T-cell (primary cell): ENCODE results near the gene SCARB1. TPM values are rescaled to one million over a fixed set of nuclear protein-coding genes. Genes with fewer than 3 reads are reported as not detected.

Source experiments
- ATAC-seq, 4 experiments: fragments of 200-7000 bp in 3 of 4; fragments of 150-1000 bp in 1 of 4; cut with Tn5 transposase; replicated peaks in 1 of 4; 1 replicate in 3 of 4; 2 replicates in 1 of 4; pipeline ENCODE4 v1.10.0; 2021; ENCODE audit warnings: moderate library complexity in 3 of 4, mild to moderate bottlenecking in 2 of 4, moderate number of reproducible peaks in 1 of 4
- CTCF ChIA-PET, 2 donors: fragments of 300-600 bp; sonication (Branson Sonifier 250); formaldehyde crosslinking; loops; one replicate each; lab custom pipeline; 2022; ENCODE audit warnings: antibody characterized with exemption in 2 of 2; lab: Charles Lee
- POLR2A ChIA-PET, 2 donors: fragments of 300-600 bp; sonication (Branson Sonifier 250); formaldehyde crosslinking; loops; one replicate each; lab custom pipeline; 2022; ENCODE audit warnings: antibody characterized with exemption in 2 of 2; lab: Charles Lee
- DNase-seq, 35 experiments: peaks; one replicate each; pipeline versions ENCODE4 v3.0.0 to v3.0.0-alpha.2; 2013 to 2023
- H3K27ac ChIP-seq: one replicate; pipeline ENCODE4 v1.5.1; 2013; ENCODE audit warnings: low read length
- H3K27me3 ChIP-seq, 2 experiments: replicated peaks in 1 of 2; 1 replicate in 1 of 2; 2 replicates in 1 of 2; pipeline versions ENCODE4 v1.6.1 to v1.7.0; 2013; ENCODE audit warnings: low read length in 1 of 2, mixed read lengths in 1 of 2; ENCODE audit not compliant: control insufficient read depth in 2 of 2, insufficient read depth in 2 of 2; ENCODE audit errors: extremely low read depth in 1 of 2
- H3K36me3 ChIP-seq, 2 donors: 1 replicate in 1 of 2; 2 replicates in 1 of 2; pipeline versions ENCODE4 v1.6.1 to v1.7.0; 2013; ENCODE audit warnings: low read length in 1 of 2; ENCODE audit not compliant: control insufficient read depth in 2 of 2, insufficient read depth in 1 of 2; ENCODE audit errors: extremely low read depth in 1 of 2
- H3K4me1 ChIP-seq, 2 experiments: 1 replicate in 1 of 2; 2 replicates in 1 of 2; pipeline versions ENCODE4 v1.6.1 to v1.7.0; 2013; ENCODE audit warnings: low read length in 2 of 2, mixed read lengths in 1 of 2; ENCODE audit not compliant: insufficient read depth in 2 of 2, control insufficient read depth in 1 of 2; ENCODE audit errors: extremely low read depth in 1 of 2
- H3K4me3 ChIP-seq, 2 donors: 1 replicate in 1 of 2; 2 replicates in 1 of 2; pipeline versions ENCODE4 v1.5.1 to v1.7.0; 2013; ENCODE audit warnings: mild to moderate bottlenecking in 2 of 2, low read length in 1 of 2, moderate library complexity in 1 of 2; ENCODE audit not compliant: control insufficient read depth in 1 of 2; ENCODE audit errors: extremely low read depth in 1 of 2
- H3K9me3 ChIP-seq: 2 replicates; pipeline ENCODE4 v1.7.0; 2013
- H3K27ac Mint-ChIP-seq, 2 donors: one replicate each; pipeline ENCODE4 v1.8.0; 2020 to 2021; ENCODE audit warnings: mild to moderate bottlenecking in 2 of 2, mixed read lengths in 2 of 2
- H3K27me3 Mint-ChIP-seq, 2 donors: one replicate each; pipeline ENCODE4 v1.8.0; 2021 to 2022; ENCODE audit warnings: mixed read lengths in 2 of 2
- H3K36me3 Mint-ChIP-seq: one replicate; pipeline ENCODE4 v1.8.0; 2021; ENCODE audit warnings: mixed read lengths
- H3K4me1 Mint-ChIP-seq, 3 donors: one replicate each; pipeline ENCODE4 v1.8.0; 2020 to 2022; ENCODE audit warnings: mixed read lengths in 3 of 3, mild to moderate bottlenecking in 1 of 3
- H3K4me3 Mint-ChIP-seq, 3 donors: one replicate each; pipeline ENCODE4 v1.8.0; 2020 to 2022; ENCODE audit warnings: mild to moderate bottlenecking in 3 of 3, mixed read lengths in 3 of 3, moderate library complexity in 3 of 3
- H3K9me3 Mint-ChIP-seq, 3 donors: one replicate each; pipeline ENCODE4 v1.8.0; 2020 to 2022; ENCODE audit warnings: mixed read lengths in 3 of 3
- WGBS: methylation state at CpG from one replicate; pipeline ENCODE4 v1.1.5; 2013; ENCODE audit warnings: missing lambda C conversion rate; ENCODE audit not compliant: insufficient coverage; 5-methylcytosine and 5-hydroxymethylcytosine counted together
- total RNA-seq, 35 experiments: library from RNA in 6 of 35; stranded (reverse) in 6 of 35; fragments of 120-200 nt in 1 of 35; gene quantifications; one replicate each; pipeline versions ENCODE4 v1.2.1 to v1.2.4 and lab custom pipeline; 2013 to 2026

The SCARB1 gene
- total RNA-seq, 5 donors from 2014 or later (not counting 1 experiment from before 2014, with no cell fraction given), result 3.1 to 5.6 (median 4.5) TPM

DNA sequence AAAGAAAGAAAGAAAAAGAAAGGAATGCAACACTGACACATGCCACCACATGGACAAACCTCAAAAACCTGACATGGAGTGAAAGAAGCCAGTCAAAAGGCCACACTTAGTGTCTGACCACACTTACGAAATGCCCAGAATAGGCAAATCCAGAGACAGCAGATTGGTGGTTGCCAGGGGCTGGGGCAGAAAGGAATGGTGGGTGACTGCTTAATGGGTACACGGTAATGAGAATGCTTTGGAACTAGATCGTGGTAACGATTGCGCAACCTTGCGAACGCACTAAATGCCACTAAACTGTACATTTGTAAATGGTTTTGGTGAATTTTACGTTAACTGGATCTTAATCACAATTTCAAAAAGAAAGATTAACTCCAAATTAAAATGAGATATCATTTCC lies 39.5 kb downstream of the SCARB1 start:
- H3K4me1 Mint-ChIP-seq, result no peaks in the 10 kb centered on the region
- H3K36me3 Mint-ChIP-seq, result no peaks in the 10 kb centered on the region
- 90% methylated on average over 2 of the region's 8 CpGs for WGBS
- Histone ChIP-seq H3K4me3 (no peak overlapping the region), H3K27me3 (peaks cover 0 to 4% of the 10 kb centered on the region in 2 experiments), H3K4me1 (no peaks in the 10 kb centered on the region), H3K27ac (no peak overlapping the region), H3K36me3 (no peaks in the 10 kb centered on the region), H3K9me3 (no peaks in the 10 kb centered on the region)
- ATAC-seq (no peak), DNase-seq (no peak)
- ChIA-PET POLR2A (no interaction called here), CTCF (no interaction called here)
- H3K4me3 Mint-ChIP-seq, result no peak overlapping the region
- H3K27ac Mint-ChIP-seq, result no peak overlapping the region
- H3K9me3 Mint-ChIP-seq, result no peaks in the 10 kb centered on the region
- no peaks in the 10 kb centered on the region for H3K27me3 Mint-ChIP-seq

DNA sequence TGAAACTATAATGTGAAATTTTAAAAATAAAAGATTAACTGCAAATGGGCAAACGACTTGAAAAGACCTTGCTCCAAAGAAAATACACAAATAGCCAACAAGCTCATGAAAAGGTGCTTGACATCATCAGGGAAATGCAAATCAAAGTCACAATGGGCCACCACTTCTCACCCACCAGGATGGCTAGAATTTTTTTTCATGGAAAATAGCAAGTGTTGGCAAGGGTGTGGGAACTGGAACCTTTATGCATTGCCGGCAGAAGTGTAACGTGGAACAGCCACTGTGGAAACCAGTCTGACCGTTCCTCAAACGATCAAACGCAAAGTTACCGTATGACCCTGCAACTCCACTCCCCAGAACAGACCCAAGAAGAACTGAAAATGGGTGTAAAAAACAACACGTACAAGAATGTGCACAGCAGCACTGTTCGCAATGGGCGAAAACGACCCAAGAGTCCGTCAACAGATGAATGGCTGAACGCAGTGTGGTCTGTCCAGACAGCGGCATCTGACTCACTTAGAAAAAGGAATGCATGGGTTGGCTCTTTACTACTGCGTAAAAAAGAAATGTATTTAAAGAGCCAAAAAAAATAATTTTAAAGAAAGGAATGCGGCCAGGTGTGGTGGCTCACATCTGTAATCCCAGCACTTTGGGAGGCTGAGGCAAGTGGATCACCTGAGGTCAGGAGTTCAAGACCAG lies 40.2 kb downstream of the SCARB1 start:
- no peaks in the 10 kb centered on the region for H3K27me3 Mint-ChIP-seq
- no peak for ATAC-seq
- POLR2A ChIA-PET, result no interaction called here

DNA sequence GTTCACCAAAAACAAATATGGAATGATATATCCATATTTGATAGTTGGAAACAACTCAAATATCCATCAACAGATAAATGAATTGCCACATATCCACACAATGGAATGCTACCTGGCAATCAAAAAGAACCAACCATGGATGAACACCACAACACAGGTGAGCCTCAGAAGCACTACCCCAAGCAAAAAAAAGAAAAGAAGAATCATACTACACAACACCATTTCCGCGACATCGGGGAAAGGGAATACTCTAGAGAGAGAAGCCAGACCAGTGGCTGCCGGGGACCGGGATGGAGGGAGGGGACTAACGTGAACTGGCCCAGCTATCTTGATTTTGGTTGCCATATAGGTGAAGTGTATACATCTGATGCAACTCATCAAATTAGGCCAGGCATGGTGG lies 41.4 kb downstream of the SCARB1 start:
- H3K4me3 Mint-ChIP-seq, result no peak overlapping the region
- no peak for DNase-seq
- Histone ChIP-seq H3K27me3 (peaks cover 0 to 4% of the 10 kb centered on the region in 2 experiments), H3K27ac (no peak overlapping the region), H3K36me3 (no peaks in the 10 kb centered on the region), H3K4me1 (no peaks in the 10 kb centered on the region), H3K9me3 (no peaks in the 10 kb centered on the region), H3K4me3 (no peak overlapping the region)
- H3K36me3 Mint-ChIP-seq, result no peaks in the 10 kb centered on the region
- POLR2A ChIA-PET, result no interaction called here
- WGBS, result 91% methylated on average over 3 of the region's 6 CpGs
- no peaks in the 10 kb centered on the region for H3K4me1 Mint-ChIP-seq
- no peak for ATAC-seq
- H3K27ac Mint-ChIP-seq, result no peak overlapping the region
- H3K9me3 Mint-ChIP-seq, result no peaks in the 10 kb centered on the region
- CTCF ChIA-PET, result no interaction called here
- H3K27me3 Mint-ChIP-seq, result no peaks in the 10 kb centered on the region

More for the DNA sequence above, 40.2 kb downstream of the SCARB1 start:
- Mint-ChIP-seq H3K27ac (no peak overlapping the region), H3K4me1 (no peaks in the 10 kb centered on the region), H3K36me3 (no peaks in the 10 kb centered on the region), H3K9me3 (no peaks in the 10 kb centered on the region), H3K4me3 (no peak overlapping the region)
- 89% methylated on average over 11 of the region's 16 CpGs for WGBS
- Histone ChIP-seq H3K36me3 (no peaks in the 10 kb centered on the region), H3K9me3 (no peaks in the 10 kb centered on the region), H3K4me1 (no peaks in the 10 kb centered on the region), H3K27me3 (peaks cover 0 to 4% of the 10 kb centered on the region in 2 experiments), H3K27ac (no peak overlapping the region), H3K4me3 (no peak overlapping the region)
- no peak for DNase-seq
- CTCF ChIA-PET, result no interaction called here

DNA sequence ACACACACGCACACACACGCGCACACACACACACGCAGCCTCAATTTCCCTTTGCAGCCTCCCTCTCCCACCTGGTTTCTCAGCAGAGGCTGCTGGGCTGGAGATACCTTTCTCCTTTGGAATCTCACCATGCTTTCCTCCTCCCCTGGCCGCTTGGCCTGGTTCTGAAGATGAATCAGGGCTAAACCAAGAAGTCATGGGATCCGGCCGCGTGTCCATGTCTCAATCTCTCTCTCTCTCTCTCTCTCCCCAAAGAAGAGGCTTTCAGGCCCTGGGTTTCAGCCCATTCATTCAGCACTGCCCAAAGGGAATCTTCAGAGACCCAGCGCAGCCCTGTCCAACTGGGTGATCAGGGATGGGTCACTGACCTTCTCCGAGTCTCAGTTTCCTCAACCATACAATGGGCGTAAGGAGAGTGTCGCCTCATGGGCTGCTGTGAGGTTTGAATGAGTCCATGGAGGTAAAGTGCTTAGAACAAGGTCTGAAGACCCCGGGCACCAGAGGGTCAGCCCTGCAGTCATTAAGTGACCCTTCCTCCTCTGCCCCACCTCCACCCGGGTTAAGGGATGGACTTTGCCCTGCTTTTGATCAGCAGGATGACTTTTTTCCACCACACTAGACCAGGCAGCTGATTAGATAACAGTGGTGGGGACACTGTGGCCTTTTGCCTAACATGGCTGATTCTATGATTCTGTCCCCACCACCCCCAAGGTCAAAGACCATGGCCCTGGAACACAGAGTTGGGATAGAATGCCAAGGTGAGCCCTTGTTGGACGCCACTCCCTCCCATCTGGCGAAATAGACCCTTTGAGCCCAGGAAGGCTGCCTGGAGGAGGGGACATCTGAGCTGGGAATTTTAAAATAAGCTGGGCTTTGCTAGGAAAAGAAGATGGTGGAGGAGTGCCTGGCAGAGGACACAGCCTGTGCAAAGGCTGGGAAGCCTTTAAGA lies 42.1 kb downstream of the SCARB1 start:
- Mint-ChIP-seq H3K4me3 (no peak overlapping the region), H3K9me3 (no peaks in the 10 kb centered on the region), H3K4me1 (no peaks in the 10 kb centered on the region), H3K27ac (no peak overlapping the region), H3K27me3 (no peaks in the 10 kb centered on the region), H3K36me3 (no peaks in the 10 kb centered on the region)
- Histone ChIP-seq H3K4me3 (no peak overlapping the region), H3K27ac (no peak overlapping the region), H3K9me3 (no peaks in the 10 kb centered on the region), H3K27me3 (peaks cover 0 to 4% of the 10 kb centered on the region in 2 experiments), H3K4me1 (no peaks in the 10 kb centered on the region), H3K36me3 (no peaks in the 10 kb centered on the region)
- ChIA-PET CTCF (no interaction called here), POLR2A (no interaction called here)
- 85% methylated on average over 11 of the region's 16 CpGs for WGBS
- ATAC-seq (no peak), DNase-seq (no peak)

DNA sequence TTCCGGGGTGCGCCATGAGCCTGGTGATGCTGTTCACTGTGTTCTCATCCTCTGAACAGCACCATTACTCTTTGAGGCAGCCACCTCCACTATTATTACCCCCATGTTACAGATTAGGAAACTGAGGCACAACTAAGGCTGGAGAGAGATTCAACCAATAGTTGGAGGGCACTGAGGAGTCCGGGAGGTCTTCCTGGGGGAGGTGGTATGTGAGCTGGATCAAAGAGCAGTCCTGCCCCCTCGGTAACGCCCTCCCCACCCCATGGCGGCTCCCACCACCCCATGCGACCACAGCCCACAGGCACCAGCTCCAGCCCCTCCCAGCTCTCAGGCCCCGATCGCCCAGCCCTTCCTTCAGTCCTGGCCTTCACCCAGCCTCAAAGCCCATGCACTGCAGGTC lies 43.5 kb downstream of the SCARB1 start:
- Mint-ChIP-seq H3K4me3 (no peak overlapping the region), H3K9me3 (no peaks in the 10 kb centered on the region), H3K27ac (no peak overlapping the region), H3K27me3 (no peaks in the 10 kb centered on the region), H3K4me1 (no peaks in the 10 kb centered on the region), H3K36me3 (no peaks in the 10 kb centered on the region)
- ATAC-seq (no peak), DNase-seq (no peak)
- H3K4me3 ChIP-seq, result no peak overlapping the region
- no peaks in the 10 kb centered on the region for H3K36me3 ChIP-seq
- POLR2A ChIA-PET, result no interaction called here
- no peaks in the 10 kb centered on the region for H3K9me3 ChIP-seq
- H3K27ac ChIP-seq, result no peak overlapping the region
- H3K4me1 ChIP-seq, result no peaks in the 10 kb centered on the region
- H3K27me3 ChIP-seq, result peaks cover 0 to 4% of the 10 kb centered on the region in 2 experiments
- WGBS, result 68% methylated on average over 2 of the region's 9 CpGs
- CTCF ChIA-PET, result no interaction called here

DNA sequence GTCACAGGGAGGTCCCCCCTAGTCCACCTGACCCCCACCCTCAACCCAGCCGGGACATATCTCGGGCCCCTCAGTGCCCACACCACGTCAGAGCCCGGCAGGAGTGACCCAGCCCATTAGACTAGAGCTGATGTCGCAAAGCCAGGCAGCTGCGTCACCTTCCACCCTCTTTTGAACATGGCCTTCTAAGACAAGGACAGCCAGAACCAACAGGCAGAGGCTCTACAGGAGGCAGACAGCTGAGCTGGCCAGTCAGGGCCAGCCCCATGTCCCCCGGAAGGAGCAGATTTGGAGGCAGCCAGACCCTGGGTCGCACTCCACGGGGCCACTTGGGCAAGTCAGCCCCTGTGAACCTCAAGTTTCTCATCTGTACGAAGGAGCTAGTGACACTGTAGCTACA lies 44.1 kb downstream of the SCARB1 start:
- Histone ChIP-seq H3K27me3 (peaks cover 0 to 4% of the 10 kb centered on the region in 2 experiments), H3K27ac (no peak overlapping the region), H3K9me3 (no peaks in the 10 kb centered on the region), H3K4me1 (no peaks in the 10 kb centered on the region), H3K4me3 (no peak overlapping the region), H3K36me3 (no peaks in the 10 kb centered on the region)
- no peak overlapping the region for H3K27ac Mint-ChIP-seq
- ChIA-PET POLR2A (no interaction called here), CTCF (interaction anchor here in 1 of 2 donors (0.5 kb wide), 1 partner anchor 50 kb away, joined by 3 read pairs; no protein-coding TSS in a partner anchor)
- H3K4me1 Mint-ChIP-seq, result no peaks in the 10 kb centered on the region
- H3K9me3 Mint-ChIP-seq, result no peaks in the 10 kb centered on the region
- no peaks in the 10 kb centered on the region for H3K27me3 Mint-ChIP-seq
- H3K36me3 Mint-ChIP-seq, result no peaks in the 10 kb centered on the region
- WGBS, result 97% methylated on average over 8 of the region's 10 CpGs
- ATAC-seq (no peak), DNase-seq (no peak)
- H3K4me3 Mint-ChIP-seq, result no peak overlapping the region
